ENCODE data around the gene DNAJC18.
"Not testable (repeated sequence)": the region's sequence is repeated elsewhere in the genome, so short reads cannot be mapped to it uniquely, and the experiment has no call there.

Gene DNAJC18

GRCh38 chr5:139426203-139426885, 13.0 kb downstream of the DNAJC18 start:
- no peak for DNase-seq (ENCODE audit: low spot score)

GRCh38 chr5:139425497-139425896, 13.8 kb downstream of the DNAJC18 start:
- DNase-seq (ENCODE audit: low spot score) = no peak

- DNase-seq (ENCODE audit: low spot score) = peak; percentile 70
Observed at GRCh38 chr5:139422307-139422893, 16.9 kb downstream of the DNAJC18 start.

GRCh38 chr5:139419226-139420192, 19.8 kb downstream of the DNAJC18 start:
- DNase-seq (ENCODE audit: low spot score) = no peak

GRCh38 chr5:139418793-139419192, 20.5 kb downstream of the DNAJC18 start:
- DNase-seq (ENCODE audit: low spot score) = no peak

GRCh38 chr5:139417214-139417613, 22.1 kb downstream of the DNAJC18 start:
- DNase-seq (ENCODE audit: low spot score) = no peak

- DNase-seq (ENCODE audit: low spot score) = no peak
Observed at GRCh38 chr5:139416651-139417050, 22.7 kb downstream of the DNAJC18 start.

GRCh38 chr5:139415869-139416268, 23.5 kb downstream of the DNAJC18 start:
- no peak for DNase-seq (ENCODE audit: low spot score)

GRCh38 chr5:139415221-139415861, 24.0 kb downstream of the DNAJC18 start:
- DNase-seq (ENCODE audit: low spot score) = no peak

- DNase-seq (ENCODE audit: low spot score) = no peak
Observed at GRCh38 chr5:139414581-139415130, 24.7 kb downstream of the DNAJC18 start.

- no peak for DNase-seq (ENCODE audit: low spot score)
Observed at GRCh38 chr5:139413963-139414362, 25.4 kb downstream of the DNAJC18 start.

- no peak for DNase-seq (ENCODE audit: low spot score)
Observed at GRCh38 chr5:139413153-139413552, 26.2 kb downstream of the DNAJC18 start.

- no peak for DNase-seq (ENCODE audit: low spot score)
Observed at GRCh38 chr5:139410993-139411828, 28.1 kb downstream of the DNAJC18 start.

- DNase-seq (ENCODE audit: low spot score) = no peak
Observed at GRCh38 chr5:139410121-139410992, 29.0 kb downstream of the DNAJC18 start.

- DNase-seq (ENCODE audit: low spot score) = not testable (repeated sequence)
Observed at GRCh38 chr5:139409116-139409515, 30.2 kb downstream of the DNAJC18 start.

- DNase-seq (ENCODE audit: low spot score) = no peak
Observed at GRCh38 chr5:139408191-139408590, 31.1 kb downstream of the DNAJC18 start.

- DNase-seq (ENCODE audit: low spot score) = no peak
Observed at GRCh38 chr5:139407517-139407916, 31.8 kb downstream of the DNAJC18 start.

- DNase-seq (ENCODE audit: low spot score) = no peak
Observed at GRCh38 chr5:139406963-139407362, 32.4 kb downstream of the DNAJC18 start.

GRCh38 chr5:139404484-139404840, 34.9 kb downstream of the DNAJC18 start:
- DNase-seq (ENCODE audit: low spot score) = no peak
